A673 (cell line): Measurements from ENCODE around the gene SMIM35. TPM values are rescaled to one million over a fixed set of nuclear protein-coding genes. Genes with fewer than 3 reads are reported as not detected.

Experiments
- BruUV-seq: library from RNA; stranded (reverse); fragments of 400-500 nt; replicated peaks from 2 replicates; lab custom pipeline; 2021; lab: Mats Ljungman, UMichigan
- CTCF ChIA-PET: fragments of 300-600 bp; sonication (Branson Sonifier 250); formaldehyde crosslinking; loops from one replicate; lab custom pipeline; 2022; ENCODE audit warnings: antibody characterized with exemption; lab: Charles Lee
- POLR2A ChIA-PET: fragments of 300-600 bp; sonication (Branson Sonifier 250); formaldehyde crosslinking; loops from one replicate; lab custom pipeline; 2022; ENCODE audit warnings: antibody characterized with exemption; ENCODE audit not compliant: low non-redundant PET; lab: Charles Lee
- DNase-seq: peaks from one replicate; pipeline ENCODE4 v3.0.0-alpha.2; 2015; ENCODE audit warnings: low spot score
- H3K27ac ChIP-seq: fragments of 200-600 bp; sonication (generic); 2 replicates; pipeline ENCODE4 v1.5.1; 2016; ENCODE audit warnings: mixed run types, low read depth, mild to moderate bottlenecking, mixed read lengths, antibody characterized with exemption, low read length; ENCODE audit not compliant: poor library complexity, severe bottlenecking
- H3K27me3 ChIP-seq: fragments of 200-600 bp; sonication (generic); replicated peaks from 2 replicates; pipeline ENCODE4 v1.6.1; 2017; ENCODE audit warnings: mixed run types, low read depth, mild to moderate bottlenecking, mixed read lengths, antibody characterized with exemption, low read length; ENCODE audit not compliant: insufficient read depth, poor library complexity
- H3K36me3 ChIP-seq: fragments of 200-600 bp; sonication (generic); 2 replicates; pipeline ENCODE4 v1.6.1; 2016; ENCODE audit warnings: mixed run types, mild to moderate bottlenecking, mixed read lengths, antibody characterized with exemption, low read length; ENCODE audit not compliant: insufficient read depth, poor library complexity, severe bottlenecking
- H3K4me1 ChIP-seq: fragments of 200-600 bp; sonication (generic); 2 replicates; pipeline ENCODE4 v1.6.1; 2017; ENCODE audit warnings: mixed run types, mild to moderate bottlenecking, mixed read lengths, antibody characterized with exemption, low read length; ENCODE audit not compliant: insufficient read depth, poor library complexity, severe bottlenecking
- H3K4me3 ChIP-seq: fragments of 200-600 bp; sonication (generic); 2 replicates; pipeline ENCODE4 v1.5.1; 2016; ENCODE audit warnings: low read depth, mixed run types, mild to moderate bottlenecking, mixed read lengths, low read length; ENCODE audit not compliant: poor library complexity, severe bottlenecking
- H3K9me3 ChIP-seq: fragments of 200-600 bp; sonication (generic); 2 replicates; pipeline ENCODE4 v1.6.1; 2016; ENCODE audit warnings: mixed run types, low read depth, mild to moderate bottlenecking, mixed read lengths, antibody characterized with exemption, low read length; ENCODE audit not compliant: poor library complexity, severe bottlenecking
- EZH2 ChIP-seq: fragments of 200-600 bp; sonication (generic); IDR thresholded peaks from 2 replicates; pipeline ENCODE4 v1.6.1; 2017; ENCODE audit warnings: borderline replicate concordance, low read depth, mild to moderate bottlenecking, mixed read lengths, antibody characterized with exemption, low read length; ENCODE audit not compliant: poor library complexity, severe bottlenecking
- intact Hi-C: fragments of 100-400 bp; cut with micrococcal nuclease; formaldehyde crosslinking; loops from one replicate; pipeline ENCODE4 v1.10.0; 2022; ENCODE audit not compliant: unreplicated experiment
- total RNA-seq: library from RNA; stranded (reverse); gene quantifications from 2 replicates; pipeline ENCODE4 v1.2.3, GENCODE V29; 2021
- TF ChIP-seq, protein P1 (sequence below): fragments of 300-800, 200-600 bp; sonication (generic); conservative IDR thresholded peaks from 2 replicates; pipeline ENCODE4 v1.5.1; 2017; ENCODE audit warnings: low read depth, mild to moderate bottlenecking, antibody characterized with exemption, low read length, moderate library complexity, mixed read lengths

SMIM35 gene
- total RNA-seq, 1 experiment from 2014 or later = not detected

- no peak for DNase-seq
- POLR2A ChIA-PET = interaction anchor here (0.6 kb wide), 1 partner anchor 64 kb away, joined by 3 read pairs; no protein-coding TSS in a partner anchor
Observed at GRCh38 chr11:118051611-118052461, 34.9 kb downstream of the SMIM35 start.

GRCh38 chr11:118051136-118051610 is 35.6 kb downstream of the SMIM35 start:
- CTCF ChIA-PET = interaction anchor here (1.3 kb wide), 1 partner anchor 244 kb away, joined by 3 read pairs; no protein-coding TSS in a partner anchor
- intact Hi-C loops = loop anchor here (10.0 kb wide), 1 partner anchor 626 kb away; no protein-coding TSS in a partner anchor
- no peak for TF ChIP-seq EZH2
- TF ChIP-seq, protein P1, sequence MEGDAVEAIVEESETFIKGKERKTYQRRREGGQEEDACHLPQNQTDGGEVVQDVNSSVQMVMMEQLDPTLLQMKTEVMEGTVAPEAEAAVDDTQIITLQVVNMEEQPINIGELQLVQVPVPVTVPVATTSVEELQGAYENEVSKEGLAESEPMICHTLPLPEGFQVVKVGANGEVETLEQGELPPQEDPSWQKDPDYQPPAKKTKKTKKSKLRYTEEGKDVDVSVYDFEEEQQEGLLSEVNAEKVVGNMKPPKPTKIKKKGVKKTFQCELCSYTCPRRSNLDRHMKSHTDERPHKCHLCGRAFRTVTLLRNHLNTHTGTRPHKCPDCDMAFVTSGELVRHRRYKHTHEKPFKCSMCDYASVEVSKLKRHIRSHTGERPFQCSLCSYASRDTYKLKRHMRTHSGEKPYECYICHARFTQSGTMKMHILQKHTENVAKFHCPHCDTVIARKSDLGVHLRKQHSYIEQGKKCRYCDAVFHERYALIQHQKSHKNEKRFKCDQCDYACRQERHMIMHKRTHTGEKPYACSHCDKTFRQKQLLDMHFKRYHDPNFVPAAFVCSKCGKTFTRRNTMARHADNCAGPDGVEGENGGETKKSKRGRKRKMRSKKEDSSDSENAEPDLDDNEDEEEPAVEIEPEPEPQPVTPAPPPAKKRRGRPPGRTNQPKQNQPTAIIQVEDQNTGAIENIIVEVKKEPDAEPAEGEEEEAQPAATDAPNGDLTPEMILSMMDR = no peak

More at GRCh38 chr11:118051611-118052461, 34.9 kb downstream of the SMIM35 start:
- Histone ChIP-seq H3K36me3 (no peaks in the 10 kb centered on the region), H3K4me1 (no peaks in the 10 kb centered on the region), H3K9me3 (no peaks in the 10 kb centered on the region), H3K27ac (no peak overlapping the region), H3K27me3 (peaks cover 26% of the 10 kb centered on the region), H3K4me3 (no peak overlapping the region)
- no peak for TF ChIP-seq EZH2
- TF ChIP-seq, protein P1 = no peak
- BruUV-seq = no TSS peak
- CTCF ChIA-PET = interaction anchor here (0.5 to 2.4 kb wide), 5 partner anchors 15 to 244 kb away, joined by 3 to 10 read pairs (median 4); no protein-coding TSS in a partner anchor
- intact Hi-C loops = loop anchor here (2.0 to 10.0 kb wide), 2 partner anchors 105 to 627 kb away; no protein-coding TSS in a partner anchor

DNA sequence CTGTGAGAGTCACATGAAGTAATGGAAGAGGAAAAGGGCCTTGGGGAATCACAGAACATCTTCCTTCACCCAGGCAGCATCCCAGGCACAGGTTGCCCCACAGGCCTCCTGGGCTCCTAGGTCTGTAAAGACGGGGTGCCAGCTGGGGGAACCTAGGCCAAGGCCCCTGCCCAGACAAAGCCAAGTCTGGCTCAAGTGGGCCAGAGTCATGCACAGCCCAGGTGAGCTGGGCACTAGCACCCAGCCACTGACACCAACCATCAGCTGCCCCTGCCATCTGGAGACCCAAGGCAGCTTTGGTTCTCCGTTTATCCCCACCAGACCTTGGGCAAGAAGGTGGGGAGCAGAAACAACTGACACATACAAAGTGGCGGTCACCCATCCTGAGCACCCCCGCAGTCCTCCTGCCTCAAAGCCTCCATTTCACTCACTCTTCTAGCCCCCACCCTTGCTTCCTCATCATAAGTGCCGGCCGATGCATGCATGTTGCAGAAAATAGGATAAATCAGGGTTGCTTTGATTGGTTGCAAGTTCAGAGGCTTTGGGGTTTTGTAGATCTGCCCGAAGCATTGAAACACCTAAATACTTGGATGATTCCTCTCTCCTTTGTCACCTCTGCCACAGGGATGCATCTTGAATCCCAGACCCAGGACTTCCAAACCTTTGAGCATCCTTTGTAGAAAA is 36.4 kb downstream of the SMIM35 start:
- no peak overlapping the region for H3K27ac ChIP-seq
- intact Hi-C loops = loop anchor here (10.0 kb wide), 1 partner anchor 626 kb away; no protein-coding TSS in a partner anchor
- H3K4me1 ChIP-seq = no peaks in the 10 kb centered on the region
- H3K4me3 ChIP-seq = no peak overlapping the region
- no peak for DNase-seq
- no peaks in the 10 kb centered on the region for H3K9me3 ChIP-seq
- H3K36me3 ChIP-seq = no peaks in the 10 kb centered on the region
- CTCF ChIA-PET = interaction anchor here (0.7 to 1.3 kb wide), 2 partner anchors 104 to 243 kb away, joined by 3 read pairs; no protein-coding TSS in a partner anchor
- POLR2A ChIA-PET = no interaction called here
- TF ChIP-seq EZH2 = no peak
- TF ChIP-seq, protein P1 = no peak
- BruUV-seq = no TSS peak
- H3K27me3 ChIP-seq = peaks cover 32% of the 10 kb centered on the region

More at GRCh38 chr11:118051136-118051610, 35.6 kb downstream of the SMIM35 start:
- Histone ChIP-seq H3K9me3 (no peaks in the 10 kb centered on the region), H3K4me1 (no peaks in the 10 kb centered on the region), H3K36me3 (no peaks in the 10 kb centered on the region), H3K27ac (no peak overlapping the region), H3K4me3 (no peak overlapping the region), H3K27me3 (peaks cover 31% of the 10 kb centered on the region)
- no TSS peak for BruUV-seq
- DNase-seq = no peak
- POLR2A ChIA-PET = no interaction called here
